Stimulated activated CD8-positive, alpha-beta memory T cell treated with anti-CD3 and anti-CD28 coated beads, Interleukin-7, amount 100 ng/mL, for 1 hour (primary cell): ENCODE measurements around the gene GAGE12J.
"Not testable (repeated sequence)": the region's sequence is repeated elsewhere in the genome, so short reads cannot be mapped to it uniquely, and the experiment has no call there.

ENCODE experiments used
- DNase-seq, 2 donors: peaks; one replicate each; pipeline ENCODE4 v3.0.0-alpha.2; 2020; ENCODE audit warnings: low read depth in 2 of 2

The GAGE12J gene

GRCh38 chrX:49310371-49310770 is 11.5 kb upstream of the GAGE12J start:
- DNase-seq = no peak

GRCh38 chrX:49312176-49312575 is 9.7 kb upstream of the GAGE12J start:
- DNase-seq = no peak

GRCh38 chrX:49316085-49316484 is 5.8 kb upstream of the GAGE12J start:
- DNase-seq = no peak

GRCh38 chrX:49322266-49322665 is 429 bp downstream of the GAGE12J start:
- not testable (repeated sequence) for DNase-seq

GRCh38 chrX:49323735-49324134 is 1.9 kb downstream of the GAGE12J start:
- not testable (repeated sequence) for DNase-seq

GRCh38 chrX:49330421-49330820 is 8.6 kb downstream of the GAGE12J start:
- not testable (repeated sequence) for DNase-seq

- DNase-seq = not testable (repeated sequence)
Observed at GRCh38 chrX:49331282-49331681, 9.4 kb downstream of the GAGE12J start, which contains the start of gene GAGE13. GAGE13 (plus strand) TSS chrX:49331582; CDS start chrX:49332738, 1,156 bp downstream.

GRCh38 chrX:49331841-49332240 is 10.0 kb downstream of the GAGE12J start:
- DNase-seq = not testable (repeated sequence)

- not testable (repeated sequence) for DNase-seq
Observed at GRCh38 chrX:49341449-49341848, 19.6 kb downstream of the GAGE12J start.

- DNase-seq = not testable (repeated sequence)
Observed at GRCh38 chrX:49344496-49345175, 22.8 kb downstream of the GAGE12J start.

- not testable (repeated sequence) for DNase-seq
Observed at GRCh38 chrX:49345402-49345801, 23.6 kb downstream of the GAGE12J start.

- not testable (repeated sequence) for DNase-seq
Observed at GRCh38 chrX:49346150-49346549, 24.3 kb downstream of the GAGE12J start.
